HG03432 (cell line): Measurements from ENCODE around the gene METAP2.
"Not testable (repeated sequence)": the region's sequence is repeated elsewhere in the genome, so short reads cannot be mapped to it uniquely, and the experiment has no call there.

Experiments
- ATAC-seq: cut with Tn5 transposase; IDR thresholded peaks from one replicate; pipeline ENCODE4 v1.9.1; 2021; ENCODE audit warnings: mild to moderate bottlenecking, moderate library complexity; ENCODE audit not compliant: unreplicated experiment

METAP2 gene

GRCh38 chr12:95462081-95462480 is 11.9 kb upstream of the METAP2 start:
- no peak for ATAC-seq

GRCh38 chr12:95462551-95462950 is 11.4 kb upstream of the METAP2 start:
- no peak for ATAC-seq

- ATAC-seq, result no peak
Measured at GRCh38 chr12:95463050-95463449, 10.9 kb upstream of the METAP2 start.

- not testable (repeated sequence) for ATAC-seq
Measured at GRCh38 chr12:95463776-95464175, 10.2 kb upstream of the METAP2 start.

GRCh38 chr12:95465275-95465674 is 8.7 kb upstream of the METAP2 start:
- ATAC-seq, result no peak

GRCh38 chr12:95470300-95470699 is 3.7 kb upstream of the METAP2 start:
- ATAC-seq, result no peak

- peak; percentile 43 for ATAC-seq
Measured at GRCh38 chr12:95473231-95473883, 595 bp upstream of the METAP2 start.

- ATAC-seq, result no peak
Measured at GRCh38 chr12:95474660-95474958, 657 bp downstream of the METAP2 start.

GRCh38 chr12:95480230-95480629 is 6.3 kb downstream of the METAP2 start:
- no peak for ATAC-seq

- ATAC-seq, result no peak
Measured at GRCh38 chr12:95481072-95481471, 7.1 kb downstream of the METAP2 start.

GRCh38 chr12:95481888-95482287 is 7.9 kb downstream of the METAP2 start:
- ATAC-seq, result no peak

GRCh38 chr12:95482564-95482963 is 8.6 kb downstream of the METAP2 start:
- ATAC-seq, result not testable (repeated sequence)

GRCh38 chr12:95484524-95484923 is 10.6 kb downstream of the METAP2 start:
- no peak for ATAC-seq

GRCh38 chr12:95487024-95487423 is 13.1 kb downstream of the METAP2 start:
- ATAC-seq, result no peak

- no peak for ATAC-seq
Measured at GRCh38 chr12:95492462-95492861, 18.5 kb downstream of the METAP2 start.

- no peak for ATAC-seq
Measured at GRCh38 chr12:95494888-95495287, 20.9 kb downstream of the METAP2 start.

- no peak for ATAC-seq
Measured at GRCh38 chr12:95495433-95495832, 21.5 kb downstream of the METAP2 start.

- ATAC-seq, result no peak
Measured at GRCh38 chr12:95497031-95497430, 23.1 kb downstream of the METAP2 start.

- ATAC-seq, result no peak
Measured at GRCh38 chr12:95498968-95499367, 25.0 kb downstream of the METAP2 start.

GRCh38 chr12:95499772-95500171 is 25.8 kb downstream of the METAP2 start:
- no peak for ATAC-seq

GRCh38 chr12:95504140-95504539 is 30.2 kb downstream of the METAP2 start:
- ATAC-seq, result no peak

- ATAC-seq, result no peak
Measured at GRCh38 chr12:95505039-95505438, 31.1 kb downstream of the METAP2 start.

- no peak for ATAC-seq
Measured at GRCh38 chr12:95506707-95507523, 33.0 kb downstream of the METAP2 start.
